Measurements from ENCODE around the gene BDNF.

The BDNF gene

GRCh38 chr11:27605422-27605821 is 94.8 kb downstream of the BDNF start:
- H3K4me3 ChIP-seq (ENCODE audit: control insufficient read depth, low read depth, low read length) = no peak overlapping the region
- TF ChIP-seq CTCF (IDR thresholded peaks at IDR 0.05; ENCODE audit: control insufficient read depth, insufficient read depth, low read depth, low read length, missing control alignments) = no peak
- DNase-seq (ENCODE audit: low read depth) = no peak

Measured in AG09309 (cell line).